Measurements from ENCODE around the gene GLI3. TPM values are rescaled to one million over a fixed set of nuclear protein-coding genes. Genes with fewer than 3 reads are reported as not detected.

GLI3 gene
- total and polyA plus RNA-seq, 10 of the 15 experiments (the other 5 are each of a cell fraction or from before 2014, with no cell fraction given), result 0.01 TPM; not detected in 8

GRCh38 chr7:42192851-42193461 lies 44.1 kb downstream of the GLI3 start:
- Histone ChIP-seq H4K20me1 (ENCODE audit: control insufficient read depth, insufficient read depth) (no peaks in the 10 kb centered on the region), H3K9me3 (replicated peaks; ENCODE audit: control insufficient read depth, insufficient read depth, low read length) (no peaks in the 10 kb centered on the region), H3K4me3 (no peak overlapping the region), H3K27me3 (replicated peaks in 1 of 2; ENCODE audit: control insufficient read depth in 2 of 2, insufficient read depth in 2 of 2, low read length in 1 of 2) (no peaks in the 10 kb centered on the region), H3K4me2 (ENCODE audit: control insufficient read depth, insufficient read depth) (no peak overlapping the region), H3K4me1 (ENCODE audit: control insufficient read depth, insufficient read depth, low read length) (no peaks in the 10 kb centered on the region), H3K9ac (ENCODE audit: control insufficient read depth, insufficient read depth, low read length) (no peak overlapping the region), H3K27ac (ENCODE audit: control insufficient read depth, insufficient read depth) (no peak overlapping the region), H3K79me2 (ENCODE audit: control insufficient read depth, insufficient read depth, low read length) (no peaks in the 10 kb centered on the region), H2AFZ (ENCODE audit: control insufficient read depth, low read depth, low read length) (no peak overlapping the region), H3K36me3 (ENCODE audit: control insufficient read depth in 2 of 2, insufficient read depth in 2 of 2, low read length in 1 of 2) (no peaks in the 10 kb centered on the region)
- TF ChIP-seq RELA (IDR thresholded peaks at IDR 0.05; ENCODE audit: borderline replicate concordance, partially characterized antibody), result no peak
- peak; percentile 87 for TF ChIP-seq TCF7 (IDR thresholded peaks at IDR 0.05; ENCODE audit: borderline replicate concordance)
- peak; percentile 60 for TF ChIP-seq RUNX3 (IDR thresholded peaks at IDR 0.05; ENCODE audit: low read length)
- TF ChIP-seq USF2 (IDR thresholded peaks at IDR 0.05; ENCODE audit: borderline replicate concordance, low read depth, low read length), result no peak
- ChIA-PET CTCF (interaction anchor here (1.6 kb wide), 1 partner anchor 252 kb away, joined by 4 read pairs; no protein-coding TSS in a partner anchor), RAD21 (ENCODE audit: unreplicated experiment) (no interaction called here), POLR2A (no interaction called here), SMC1A (ENCODE audit: uncharacterized antibody, unreplicated experiment) (interaction anchor here (0.6 to 0.7 kb wide), 2 partner anchors 41 to 135 kb away, joined by 3 to 4 read pairs; no protein-coding TSS in a partner anchor)
- intact Hi-C loops (cut with micrococcal nuclease; ENCODE audit: unreplicated experiment) (no loop called here), in situ Hi-C loops (cut with MboI) (no loop called here)
- no peak for FAIRE-seq
- no TSS peak for BruUV-seq (replicated peaks)
- 4% methylated on average over 7 of the region's 7 CpGs for WGBS (ENCODE audit: insufficient coverage, insufficient replicate concordance, low lambda C conversion rate, missing lambda C conversion rate)
- ATAC-seq, result no peak
- no peak for DNase-seq (ENCODE audit: low read depth, low spot score)

GRCh38 chr7:42192066-42192465 lies 44.9 kb downstream of the GLI3 start:
- Histone ChIP-seq H3K4me2 (ENCODE audit: control insufficient read depth, insufficient read depth) (no peak overlapping the region), H3K27ac (ENCODE audit: control insufficient read depth, insufficient read depth) (no peak overlapping the region), H3K4me1 (ENCODE audit: control insufficient read depth, insufficient read depth, low read length) (no peaks in the 10 kb centered on the region), H3K9me3 (replicated peaks; ENCODE audit: control insufficient read depth, insufficient read depth, low read length) (no peaks in the 10 kb centered on the region), H3K9ac (ENCODE audit: control insufficient read depth, insufficient read depth, low read length) (no peak overlapping the region), H3K27me3 (replicated peaks in 1 of 2; ENCODE audit: control insufficient read depth in 2 of 2, insufficient read depth in 2 of 2, low read length in 1 of 2) (no peaks in the 10 kb centered on the region), H3K4me3 (no peak overlapping the region), H3K79me2 (ENCODE audit: control insufficient read depth, insufficient read depth, low read length) (no peaks in the 10 kb centered on the region), H2AFZ (ENCODE audit: control insufficient read depth, low read depth, low read length) (no peak overlapping the region), H4K20me1 (ENCODE audit: control insufficient read depth, insufficient read depth) (no peaks in the 10 kb centered on the region), H3K36me3 (ENCODE audit: control insufficient read depth in 2 of 2, insufficient read depth in 2 of 2, low read length in 1 of 2) (no peaks in the 10 kb centered on the region)
- in situ Hi-C loops (cut with MboI) (no loop called here), intact Hi-C loops (cut with micrococcal nuclease; ENCODE audit: unreplicated experiment) (no loop called here)
- 34% methylated on average over 3 of the region's 3 CpGs for WGBS (ENCODE audit: insufficient coverage, insufficient replicate concordance, low lambda C conversion rate, missing lambda C conversion rate)
- POLR2A ChIA-PET, result no interaction called here
- ATAC-seq (no peak), FAIRE-seq (no peak), DNase-seq (ENCODE audit: low read depth, low spot score) (no peak)
- CTCF ChIA-PET, result no interaction called here
- BruUV-seq (replicated peaks), result no TSS peak
- SMC1A ChIA-PET (ENCODE audit: uncharacterized antibody, unreplicated experiment), result no interaction called here
- RAD21 ChIA-PET (ENCODE audit: unreplicated experiment), result no interaction called here
- TF ChIP-seq NR2C2 (IDR thresholded peaks at IDR 0.05; ENCODE audit: borderline replicate concordance, control insufficient read depth, insufficient read length, low read depth) (no peak), POLR2AphosphoS5 (IDR thresholded peaks at IDR 0.05; ENCODE audit: low read length) (no peak), MTA2 (IDR thresholded peaks at IDR 0.05; ENCODE audit: low read depth) (no peak), TCF7 (IDR thresholded peaks at IDR 0.05; ENCODE audit: borderline replicate concordance) (no peak), HCFC1 (IDR thresholded peaks at IDR 0.05; ENCODE audit: low read length) (no peak), POLR2A (IDR thresholded peaks at IDR 0.05; ENCODE audit: low read depth, low read length) (no peak), CEBPB (IDR thresholded peaks at IDR 0.05; ENCODE audit: borderline replicate concordance in 1 of 2, low read depth in 2 of 2, low read length in 2 of 2) (no peak), IKZF2 (IDR thresholded peaks at IDR 0.05) (no peak), RCOR1 (conservative IDR thresholded peaks at IDR 0.05; ENCODE audit: low read depth, low read length) (no peak), SMAD1 (IDR thresholded peaks at IDR 0.05; ENCODE audit: low read depth, partially characterized antibody) (no peak), FOS (IDR thresholded peaks at IDR 0.05; ENCODE audit: borderline replicate concordance, extremely low read depth, insufficient read length) (no peak), HSF1 (IDR thresholded peaks at IDR 0.05; ENCODE audit: low read depth, low read length) (no peak), USF1 (IDR thresholded peaks at IDR 0.05; ENCODE audit: borderline replicate concordance, extremely low read length, insufficient read depth, low read depth, low read length) (no peak)

Measured in GM12878 (cell line).